ENCODE results near the gene SUPV3L1.

DNA sequence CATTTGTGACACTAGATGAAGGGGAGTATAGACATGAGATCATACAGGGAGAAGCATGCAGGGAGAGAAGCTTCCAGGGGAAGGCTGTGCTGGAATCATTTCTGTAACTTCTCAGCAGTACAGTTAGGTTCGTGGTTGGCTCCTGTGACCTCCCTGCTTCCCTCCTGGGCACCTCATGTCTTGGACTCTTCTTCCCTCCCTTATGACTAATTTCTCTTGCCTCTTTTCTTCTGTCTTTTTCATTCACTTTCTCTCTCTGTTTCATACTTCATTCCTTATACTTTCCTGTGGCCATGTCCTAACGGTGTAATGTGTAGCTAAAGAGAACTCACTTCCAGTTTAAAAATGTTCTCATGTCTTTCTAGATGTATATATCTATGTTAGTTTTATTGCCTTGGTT lies 21.0 kb downstream of the SUPV3L1 start:
- TF ChIP-seq ZNF274 (IDR thresholded peaks at IDR 0.05; ENCODE audit: low read depth, low read length) (no peak), YY1 (IDR thresholded peaks at IDR 0.05; ENCODE audit: insufficient read depth, insufficient read length) (no peak)

Measured in NT2/D1 (cell line).